GM23338 (cell line): Measurements from ENCODE around the gene TREML2. TPM values are rescaled to one million over a fixed set of nuclear protein-coding genes. Genes with fewer than 3 reads are reported as not detected.

Source experiments
- ATAC-seq: fragments of 200-7000 bp; cut with Tn5 transposase; 3 replicates; pipeline ENCODE4 v1.9.1; 2020
- DNase-seq: peaks from one replicate; pipeline ENCODE4 v3.0.0-alpha.2; 2015; ENCODE audit warnings: low spot score
- H2AFZ ChIP-seq: fragments of 200-600 bp; sonication (generic); 2 replicates; pipeline ENCODE4 v1.8.0; 2016; ENCODE audit warnings: antibody characterized with exemption, mild to moderate bottlenecking, moderate library complexity
- H3F3A ChIP-seq: fragments of 200-600 bp; sonication (generic); replicated peaks from 2 replicates; pipeline ENCODE4 v1.8.0; 2017; ENCODE audit warnings: antibody characterized with exemption, mixed run types, low read depth
- H3K27ac ChIP-seq: fragments of 200-600 bp; sonication (generic); 2 replicates; pipeline ENCODE4 v1.6.1; 2016; ENCODE audit warnings: low read depth
- H3K27me3 ChIP-seq: fragments of 200-600 bp; sonication (generic); 2 replicates; pipeline ENCODE4 v1.8.0; 2016; ENCODE audit warnings: mild to moderate bottlenecking, mixed run types, moderate library complexity; ENCODE audit not compliant: insufficient read depth
- H3K36me3 ChIP-seq: fragments of 200-600 bp; sonication (generic); 2 replicates; pipeline ENCODE4 v1.8.0; 2016; ENCODE audit warnings: mild to moderate bottlenecking; ENCODE audit not compliant: insufficient read depth
- H3K4me1 ChIP-seq: fragments of 200-600 bp; sonication (generic); 2 replicates; pipeline ENCODE4 v1.8.0; 2016; ENCODE audit warnings: mild to moderate bottlenecking, moderate library complexity; ENCODE audit not compliant: insufficient read depth
- H3K4me2 ChIP-seq: fragments of 200-600 bp; sonication (generic); 2 replicates; pipeline ENCODE4 v1.7.1; 2017; ENCODE audit warnings: mixed run types
- H3K4me3 ChIP-seq: fragments of 200-600 bp; sonication (generic); 2 replicates; pipeline ENCODE4 v1.6.1; 2016; ENCODE audit warnings: mixed run types
- H3K79me2 ChIP-seq: fragments of 200-600 bp; sonication (generic); replicated peaks from 2 replicates; pipeline ENCODE4 v1.8.0; 2017; ENCODE audit warnings: mild to moderate bottlenecking; ENCODE audit not compliant: insufficient read depth
- H3K9me2 ChIP-seq: fragments of 200-600 bp; sonication (generic); 2 replicates; pipeline ENCODE4 v1.8.0; 2017; ENCODE audit not compliant: insufficient read depth
- H4K20me1 ChIP-seq: fragments of 200-600 bp; sonication (generic); replicated peaks from 2 replicates; pipeline ENCODE4 v1.8.0; 2017; ENCODE audit warnings: mild to moderate bottlenecking; ENCODE audit not compliant: insufficient read depth
- H3K27ac Mint-ChIP-seq: 2 replicates; pipeline ENCODE4 v1.8.0; 2020; ENCODE audit warnings: inconsistent platforms, mild to moderate bottlenecking, moderate library complexity, mixed read lengths
- H3K27me3 Mint-ChIP-seq: 3 replicates; pipeline ENCODE4 v1.8.0; 2022; ENCODE audit warnings: low read depth, mild to moderate bottlenecking, moderate library complexity, mixed read lengths, inconsistent platforms; ENCODE audit not compliant: insufficient read depth, poor library complexity
- H3K36me3 Mint-ChIP-seq: 3 replicates; pipeline ENCODE4 v1.8.0; 2021; ENCODE audit warnings: low read depth, mild to moderate bottlenecking, inconsistent platforms, moderate library complexity, mixed read lengths
- H3K4me1 Mint-ChIP-seq: 3 replicates; pipeline ENCODE4 v1.8.0; 2020; ENCODE audit warnings: mild to moderate bottlenecking, inconsistent platforms, mixed read lengths
- H3K4me3 Mint-ChIP-seq: 3 replicates; pipeline ENCODE4 v1.8.0; 2021; ENCODE audit warnings: moderate library complexity, mild to moderate bottlenecking, inconsistent platforms, mixed read lengths
- H3K9me3 Mint-ChIP-seq: 3 replicates; pipeline ENCODE4 v1.8.0; 2020; ENCODE audit warnings: moderate library complexity, mild to moderate bottlenecking, inconsistent platforms, mixed read lengths
- EZH2phosphoT487 ChIP-seq: fragments of 200-600 bp; sonication (generic); IDR thresholded peaks from one replicate; pipeline ENCODE4 v1.8.1; 2018; ENCODE audit warnings: antibody characterized with exemption; ENCODE audit not compliant: unreplicated experiment
- JUNB ChIP-seq: IDR thresholded peaks from one replicate; pipeline ENCODE4 v1.6.1; 2016; ENCODE audit warnings: antibody characterized with exemption; ENCODE audit not compliant: unreplicated experiment
- POLR2AphosphoS5 ChIP-seq: IDR thresholded peaks from 2 replicates; pipeline ENCODE4 v1.6.1; 2016; ENCODE audit warnings: antibody characterized with exemption, low read depth
- ZNF462 ChIP-seq: fragments of 250-450 bp; sonication (Bioruptor Pico); IDR thresholded peaks from 2 replicates; pipeline ENCODE4 v1.5.0; 2020; ENCODE audit warnings: mild to moderate bottlenecking, moderate library complexity
- polyA plus RNA-seq: library from polyadenylated mRNA; unstranded; fragments of >200 nt; fragmentation: Nextera tagmentation; extraction: Ambion mirVana; gene quantifications from 2 replicates; pipeline ENCODE4 v1.2.1, GENCODE V29; 2016
- total RNA-seq: library from RNA; depleted of rRNA; stranded (reverse); fragments of >200 nt; shearing (Covaris generic); gene quantifications from 2 replicates; pipeline ENCODE4 v1.2.3, GENCODE V29; 2014

The TREML2 gene
- total and polyA plus RNA-seq, 2 experiments from 2014 or later, result 0.07 TPM; not detected in 1

GRCh38 chr6:41161851-41162552 lies 38.9 kb downstream of the TREML2 start:
- H3K9me2 ChIP-seq, result peaks cover 8% of the 10 kb centered on the region; the same call in 1 of the 2 replicates
- H4K20me1 ChIP-seq, result no peaks in the 10 kb centered on the region
- no peak overlapping the region for H3K4me2 ChIP-seq
- Mint-ChIP-seq H3K4me1 (no peaks in the 10 kb centered on the region; the same call in 2 of the 3 replicates), H3K27me3 (peaks cover 9% of the 10 kb centered on the region), H3K4me3 (no peak overlapping the region), H3K9me3 (no peaks in the 10 kb centered on the region; the same call in 2 of the 3 replicates), H3K36me3 (no peaks in the 10 kb centered on the region; the same call in 2 of the 3 replicates), H3K27ac (no peak overlapping the region)
- H3K27ac ChIP-seq, result no peak overlapping the region
- H2AFZ ChIP-seq, result no peak overlapping the region
- no peak for ATAC-seq
- no peaks in the 10 kb centered on the region for H3K27me3 ChIP-seq
- H3K4me3 ChIP-seq, result no peak overlapping the region
- no peaks in the 10 kb centered on the region for H3K36me3 ChIP-seq
- H3K4me1 ChIP-seq, result no peaks in the 10 kb centered on the region
- H3K79me2 ChIP-seq, result no peaks in the 10 kb centered on the region
- DNase-seq, result no peak
- TF ChIP-seq ZNF462 (CRISPR knock-in tag) (no peak), POLR2AphosphoS5 (no peak)
- H3F3A ChIP-seq, result no peaks in the 10 kb centered on the region

GRCh38 chr6:41161380-41161779 lies 39.6 kb downstream of the TREML2 start:
- no peaks in the 10 kb centered on the region for H3K27me3 ChIP-seq
- no peak for DNase-seq
- no peaks in the 10 kb centered on the region for H3K79me2 ChIP-seq
- no peak overlapping the region for H3K4me2 ChIP-seq
- H3K27ac ChIP-seq, result no peak overlapping the region
- no peaks in the 10 kb centered on the region for H3K36me3 ChIP-seq
- Mint-ChIP-seq H3K4me1 (no peaks in the 10 kb centered on the region; the same call in 2 of the 3 replicates), H3K4me3 (no peak overlapping the region), H3K27me3 (peaks cover 9% of the 10 kb centered on the region), H3K27ac (no peak overlapping the region), H3K9me3 (no peaks in the 10 kb centered on the region; the same call in 2 of the 3 replicates), H3K36me3 (no peaks in the 10 kb centered on the region; the same call in 2 of the 3 replicates)
- no peaks in the 10 kb centered on the region for H4K20me1 ChIP-seq
- no peak overlapping the region for H3K4me3 ChIP-seq
- H2AFZ ChIP-seq, result no peak overlapping the region
- H3K4me1 ChIP-seq, result no peaks in the 10 kb centered on the region
- H3K9me2 ChIP-seq, result peaks cover 8% of the 10 kb centered on the region; the same call in 1 of the 2 replicates
- ATAC-seq, result no peak
- no peaks in the 10 kb centered on the region for H3F3A ChIP-seq
- TF ChIP-seq ZNF462 (CRISPR knock-in tag) (no peak), EZH2phosphoT487 (no peak), JUNB (no peak)
